Ovary (tissue), 3 donors: ENCODE data around the gene SLC13A2.

Experiments
- CTCF ChIP-seq, 3 donors: fragments of 450-650 bp in 2 of 3; fragments of 200-600 bp in 1 of 3; IDR thresholded peaks; one replicate each; pipeline versions ENCODE4 v1.5.1 to v1.8.0; 2016 to 2022; ENCODE audit warnings: antibody characterized with exemption in 3 of 3, mild to moderate bottlenecking in 1 of 3
- EP300 ChIP-seq: sonication (generic); formaldehyde crosslinking; IDR thresholded peaks from one replicate; pipeline ENCODE4 v1.6.1; 2017; ENCODE audit warnings: antibody characterized with exemption
- POLR2A ChIP-seq: fragments of 450-650 bp; IDR thresholded peaks from one replicate; pipeline ENCODE4 v1.6.1; 2017; ENCODE audit warnings: antibody characterized with exemption, mild to moderate bottlenecking, moderate library complexity
- donor health status: DM: no; HTN: no; CAD: no.

GRCh38 chr17:28433721-28434120 lies 39.7 kb upstream of the SLC13A2 start:
- TF ChIP-seq CTCF (IDR thresholded peaks at IDR 0.05) (no peak), POLR2A (no peak), EP300 (no peak)
